ENCODE measurements around the gene TMEM91. TPM values are rescaled to one million over a fixed set of nuclear protein-coding genes. Genes with fewer than 3 reads are reported as not detected.
A peak's percentile ranks its signal among the peaks of the same experiment; 100 is the strongest.

Gene TMEM91
- total RNA-seq, 1 donor from 2014 or later = 14.2 TPM

- TF ChIP-seq, protein P1, sequence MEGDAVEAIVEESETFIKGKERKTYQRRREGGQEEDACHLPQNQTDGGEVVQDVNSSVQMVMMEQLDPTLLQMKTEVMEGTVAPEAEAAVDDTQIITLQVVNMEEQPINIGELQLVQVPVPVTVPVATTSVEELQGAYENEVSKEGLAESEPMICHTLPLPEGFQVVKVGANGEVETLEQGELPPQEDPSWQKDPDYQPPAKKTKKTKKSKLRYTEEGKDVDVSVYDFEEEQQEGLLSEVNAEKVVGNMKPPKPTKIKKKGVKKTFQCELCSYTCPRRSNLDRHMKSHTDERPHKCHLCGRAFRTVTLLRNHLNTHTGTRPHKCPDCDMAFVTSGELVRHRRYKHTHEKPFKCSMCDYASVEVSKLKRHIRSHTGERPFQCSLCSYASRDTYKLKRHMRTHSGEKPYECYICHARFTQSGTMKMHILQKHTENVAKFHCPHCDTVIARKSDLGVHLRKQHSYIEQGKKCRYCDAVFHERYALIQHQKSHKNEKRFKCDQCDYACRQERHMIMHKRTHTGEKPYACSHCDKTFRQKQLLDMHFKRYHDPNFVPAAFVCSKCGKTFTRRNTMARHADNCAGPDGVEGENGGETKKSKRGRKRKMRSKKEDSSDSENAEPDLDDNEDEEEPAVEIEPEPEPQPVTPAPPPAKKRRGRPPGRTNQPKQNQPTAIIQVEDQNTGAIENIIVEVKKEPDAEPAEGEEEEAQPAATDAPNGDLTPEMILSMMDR (IDR thresholded peaks at IDR 0.05) = no peak
- H3K9me3 ChIP-seq = no peaks in the 10 kb centered on the region
- intact Hi-C loops (cut with DNase I) = no loop called here
- peak overlapping the region; percentile 83 to 86 for H3K27ac ChIP-seq
- no peak for DNase-seq (ENCODE audit: low spot score in 2 of 2)
- H3K4me1 ChIP-seq = peaks cover 7 to 9% of the 10 kb centered on the region in 2 donors
- H3K4me3 ChIP-seq = peak overlapping the region; percentile 72 to 95
- no peaks in the 10 kb centered on the region for H3K36me3 ChIP-seq
- H3K27me3 ChIP-seq = no peaks in the 10 kb centered on the region
Measured at GRCh38 chr19:41398050-41398418, 21.7 kb downstream of the TMEM91 start.

GRCh38 chr19:41398598-41398997, 22.3 kb downstream of the TMEM91 start:
- Histone ChIP-seq H3K9me3 (no peaks in the 10 kb centered on the region), H3K36me3 (peaks cover 0 to 2% of the 10 kb centered on the region in 2 donors), H3K4me3 (peak overlapping the region; percentile 72 to 95), H3K4me1 (peaks cover 7 to 9% of the 10 kb centered on the region in 2 donors), H3K27ac (no peak overlapping the region), H3K27me3 (no peaks in the 10 kb centered on the region)
- TF ChIP-seq, protein P1 (IDR thresholded peaks at IDR 0.05) = no peak
- no peak for DNase-seq (ENCODE audit: low spot score in 2 of 2)
- intact Hi-C loops (cut with DNase I) = no loop called here

GRCh38 chr19:41399091-41399490, 22.8 kb downstream of the TMEM91 start:
- H3K9me3 ChIP-seq = no peaks in the 10 kb centered on the region
- H3K27ac ChIP-seq = no peak overlapping the region
- DNase-seq (ENCODE audit: low spot score in 2 of 2) = no peak
- H3K4me1 ChIP-seq = peaks cover 7 to 9% of the 10 kb centered on the region in 2 donors
- TF ChIP-seq, protein P1 (IDR thresholded peaks at IDR 0.05) = no peak
- H3K27me3 ChIP-seq = no peaks in the 10 kb centered on the region
- intact Hi-C loops (cut with DNase I) = no loop called here
- peaks cover 0 to 2% of the 10 kb centered on the region in 2 donors for H3K36me3 ChIP-seq
- peak overlapping the region; percentile 72 to 95 for H3K4me3 ChIP-seq

GRCh38 chr19:41399525-41399924, 23.2 kb downstream of the TMEM91 start:
- Histone ChIP-seq H3K9me3 (no peaks in the 10 kb centered on the region), H3K4me1 (peaks cover 7 to 9% of the 10 kb centered on the region in 2 donors), H3K4me3 (peak overlapping the region in 1 of 2 donors; percentile 95), H3K27ac (no peak overlapping the region), H3K27me3 (no peaks in the 10 kb centered on the region), H3K36me3 (peaks cover 0 to 2% of the 10 kb centered on the region in 2 donors)
- no peak for DNase-seq (ENCODE audit: low spot score in 2 of 2)
- TF ChIP-seq, protein P1 (IDR thresholded peaks at IDR 0.05) = no peak
- intact Hi-C loops (cut with DNase I) = no loop called here

- TF ChIP-seq, protein P1 (IDR thresholded peaks at IDR 0.05) = no peak
- Histone ChIP-seq H3K27ac (no peak overlapping the region), H3K36me3 (peaks cover 0 to 2% of the 10 kb centered on the region in 2 donors), H3K4me1 (peaks cover 7 to 9% of the 10 kb centered on the region in 2 donors), H3K9me3 (no peaks in the 10 kb centered on the region), H3K27me3 (no peaks in the 10 kb centered on the region), H3K4me3 (no peak overlapping the region)
- intact Hi-C loops (cut with DNase I) = no loop called here
- no peak for DNase-seq (ENCODE audit: low spot score in 2 of 2)
Measured at GRCh38 chr19:41401483-41401882, 25.1 kb downstream of the TMEM91 start.

DNA sequence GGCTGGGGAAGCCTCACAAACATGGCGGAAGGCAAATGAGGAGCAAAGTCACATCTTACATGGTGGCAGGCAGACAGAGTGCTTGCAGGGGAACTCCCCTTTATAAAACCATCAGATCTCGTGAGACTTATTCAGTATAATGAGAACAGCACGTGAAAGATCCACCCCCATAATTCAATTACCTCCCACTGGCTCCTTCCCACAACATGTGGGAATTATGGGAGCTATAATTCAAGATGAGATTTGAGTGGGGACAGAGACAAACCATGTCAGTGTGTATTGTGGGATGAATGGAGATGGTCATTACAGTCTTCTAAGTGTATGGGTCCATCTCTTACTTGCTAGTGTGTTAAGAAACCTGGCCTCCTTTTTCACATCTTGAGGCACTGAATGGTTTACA, 25.7 kb downstream of the TMEM91 start:
- H3K27me3 ChIP-seq = no peaks in the 10 kb centered on the region
- no peaks in the 10 kb centered on the region for H3K9me3 ChIP-seq
- no peak overlapping the region for H3K4me3 ChIP-seq
- H3K27ac ChIP-seq = no peak overlapping the region
- H3K36me3 ChIP-seq = peaks cover 0 to 2% of the 10 kb centered on the region in 2 donors
- H3K4me1 ChIP-seq = peaks cover 7 to 9% of the 10 kb centered on the region in 2 donors
- TF ChIP-seq, protein P1 (IDR thresholded peaks at IDR 0.05) = no peak
- intact Hi-C loops (cut with DNase I) = no loop called here
- DNase-seq (ENCODE audit: low spot score in 2 of 2) = no peak

All from ascending aorta (tissue), 2 donors.